Neural cell (in vitro differentiated cells): ENCODE results near the gene LGALS14. TPM values are rescaled to one million over a fixed set of nuclear protein-coding genes. Genes with fewer than 3 reads are reported as not detected.

Experiments used
- H2AFZ ChIP-seq: fragments of 200-600, 300-800 bp; sonication (generic), shearing (Covaris generic); 2 replicates; pipeline ENCODE4 v1.6.0; 2014; ENCODE audit warnings: low read depth, mild to moderate bottlenecking, antibody characterized with exemption, low read length, moderate library complexity
- H3F3A ChIP-seq: fragments of 200-600 bp; shearing (Covaris generic); 2 replicates; pipeline ENCODE4 v1.6.1; 2016; ENCODE audit warnings: mild to moderate bottlenecking, moderate library complexity, mixed read lengths, antibody characterized with exemption, low read length; ENCODE audit not compliant: insufficient read depth, poor library complexity, severe bottlenecking
- H3K27ac ChIP-seq: fragments of 200-600, 300-800 bp; sonication (generic), shearing (Covaris generic); 2 replicates; pipeline ENCODE4 v1.5.1; 2014; ENCODE audit warnings: mild to moderate bottlenecking, low read length, moderate library complexity
- H3K27me3 ChIP-seq: fragments of 300-800, 200-600 bp; sonication (generic), shearing (Covaris generic); 2 replicates; pipeline ENCODE4 v1.6.0; 2014; ENCODE audit warnings: mild to moderate bottlenecking, low read depth, low read length, moderate library complexity; ENCODE audit not compliant: insufficient read depth
- H3K36me3 ChIP-seq: fragments of 300-800, 200-600 bp; sonication (generic), shearing (Covaris generic); 2 replicates; pipeline ENCODE4 v1.5.1; 2014; ENCODE audit warnings: mild to moderate bottlenecking, antibody characterized with exemption, low read length, moderate library complexity; ENCODE audit not compliant: insufficient read depth
- H3K4me2 ChIP-seq: fragments of 300-800, 200-600 bp; sonication (generic), shearing (Covaris generic); 2 replicates; pipeline ENCODE4 v1.6.0; 2014; ENCODE audit warnings: mild to moderate bottlenecking, low read length
- H3K4me3 ChIP-seq: fragments of 300-800, 200-600 bp; sonication (generic), shearing (Covaris generic); 2 replicates; pipeline ENCODE4 v1.5.1; 2014; ENCODE audit warnings: mild to moderate bottlenecking, low read length, moderate library complexity
- H3K79me2 ChIP-seq: fragments of 200-600 bp; shearing (Covaris generic); replicated peaks from 2 replicates; pipeline ENCODE4 v1.6.0; 2014; ENCODE audit warnings: mild to moderate bottlenecking, low read length, moderate library complexity; ENCODE audit not compliant: insufficient read depth
- H3K9ac ChIP-seq: fragments of 300-800, 200-600 bp; sonication (generic), shearing (Covaris generic); 2 replicates; pipeline ENCODE4 v1.6.1; 2016; ENCODE audit warnings: mild to moderate bottlenecking, low read length, mixed read lengths
- H3K9me2 ChIP-seq: fragments of 200-600 bp; shearing (Covaris generic); 2 replicates; pipeline ENCODE4 v1.6.1; 2016; ENCODE audit warnings: mild to moderate bottlenecking, low read length, mixed read lengths; ENCODE audit not compliant: insufficient read depth
- H3K9me3 ChIP-seq: fragments of 200-600, 300-800 bp; sonication (generic), shearing (Covaris generic); 2 replicates; pipeline ENCODE4 v1.6.1; 2016; ENCODE audit warnings: mild to moderate bottlenecking, mixed run types, low read length, moderate library complexity, mixed read lengths
- H4K20me1 ChIP-seq: fragments of 200-600 bp; shearing (Covaris generic); 2 replicates; pipeline ENCODE4 v1.6.1; 2016; ENCODE audit warnings: mild to moderate bottlenecking, mixed run types; ENCODE audit not compliant: insufficient read depth
- CTCF ChIP-seq: fragments of 450-650 bp; IDR thresholded peaks from 2 replicates; pipeline ENCODE4 v1.5.1; 2014; ENCODE audit warnings: antibody characterized with exemption, mild to moderate bottlenecking, moderate library complexity; ENCODE audit not compliant: poor library complexity, severe bottlenecking
- EP300 ChIP-seq: fragments of 450-650 bp; conservative IDR thresholded peaks from 2 replicates; pipeline ENCODE4 v1.6.1; 2014; ENCODE audit warnings: antibody characterized with exemption, mild to moderate bottlenecking, moderate library complexity; ENCODE audit not compliant: poor library complexity, severe bottlenecking
- EZH2 ChIP-seq: fragments of 200-600, 300-800 bp; shearing (Covaris generic), sonication (generic); IDR thresholded peaks from 2 replicates; pipeline ENCODE4 v1.6.1; 2014; ENCODE audit warnings: antibody characterized with exemption, low read length, borderline replicate concordance, mild to moderate bottlenecking; ENCODE audit not compliant: insufficient read depth, poor library complexity, severe bottlenecking
- MXI1 ChIP-seq: fragments of 450-650 bp; conservative IDR thresholded peaks from 2 replicates; pipeline ENCODE4 v1.6.1; 2014; ENCODE audit warnings: antibody characterized with exemption, mild to moderate bottlenecking; ENCODE audit not compliant: poor library complexity, severe bottlenecking
- POLR2AphosphoS5 ChIP-seq: IDR thresholded peaks from 2 replicates; pipeline ENCODE4 v1.6.1; 2012
- RAD21 ChIP-seq: fragments of 450-650 bp; conservative IDR thresholded peaks from 2 replicates; pipeline ENCODE4 v1.6.1; 2014; ENCODE audit warnings: antibody characterized with exemption, mild to moderate bottlenecking, moderate library complexity
- SMC3 ChIP-seq: fragments of 450-650 bp; conservative IDR thresholded peaks from 2 replicates; pipeline ENCODE4 v1.6.1; 2014; ENCODE audit warnings: antibody characterized with exemption, mild to moderate bottlenecking, moderate library complexity; ENCODE audit not compliant: poor library complexity
- TAF1 ChIP-seq: IDR thresholded peaks from 2 replicates; pipeline ENCODE4 v1.6.1; 2012; ENCODE audit warnings: low read depth
- polyA plus RNA-seq: library from polyadenylated mRNA; depleted of rRNA; stranded (reverse); fragments of >200 nt; gene quantifications from 2 replicates; pipeline ENCODE4 v1.2.3, GENCODE V29; 2014
- TF ChIP-seq, protein P1 (sequence below): IDR thresholded peaks from 2 replicates; pipeline ENCODE4 v1.6.1; 2012; ENCODE audit warnings: borderline replicate concordance

LGALS14 gene
- polyA plus RNA-seq, 1 donor from 2014 or later: 0.53 TPM

DNA sequence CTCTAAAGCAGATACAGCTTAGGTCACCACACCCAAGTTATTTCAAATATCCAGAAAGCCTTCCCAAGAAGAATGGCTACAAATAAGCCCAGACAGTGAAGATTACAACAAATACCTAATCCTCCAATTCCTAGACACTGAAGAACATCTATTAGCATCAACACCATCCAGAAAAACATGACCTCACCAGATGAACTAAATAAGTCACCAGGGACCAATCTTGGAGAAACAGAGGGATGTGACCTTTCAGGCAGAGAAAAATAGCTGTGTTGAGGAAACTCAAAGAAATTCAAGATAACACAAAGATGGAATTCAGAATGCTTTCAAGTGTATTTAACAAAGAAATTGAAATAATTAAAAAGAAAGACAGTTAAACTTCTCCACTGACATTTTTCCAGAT is 48.5 kb downstream of the LGALS14 start:
- no peaks in the 10 kb centered on the region for H3K9me2 ChIP-seq
- no peak overlapping the region for H3K9ac ChIP-seq
- no peaks in the 10 kb centered on the region for H3K79me2 ChIP-seq
- H3F3A ChIP-seq: no peaks in the 10 kb centered on the region
- TF ChIP-seq SMC3 (no peak), MXI1 (no peak), POLR2AphosphoS5 (no peak), CTCF (no peak), RAD21 (no peak)
- TF ChIP-seq, protein P1, sequence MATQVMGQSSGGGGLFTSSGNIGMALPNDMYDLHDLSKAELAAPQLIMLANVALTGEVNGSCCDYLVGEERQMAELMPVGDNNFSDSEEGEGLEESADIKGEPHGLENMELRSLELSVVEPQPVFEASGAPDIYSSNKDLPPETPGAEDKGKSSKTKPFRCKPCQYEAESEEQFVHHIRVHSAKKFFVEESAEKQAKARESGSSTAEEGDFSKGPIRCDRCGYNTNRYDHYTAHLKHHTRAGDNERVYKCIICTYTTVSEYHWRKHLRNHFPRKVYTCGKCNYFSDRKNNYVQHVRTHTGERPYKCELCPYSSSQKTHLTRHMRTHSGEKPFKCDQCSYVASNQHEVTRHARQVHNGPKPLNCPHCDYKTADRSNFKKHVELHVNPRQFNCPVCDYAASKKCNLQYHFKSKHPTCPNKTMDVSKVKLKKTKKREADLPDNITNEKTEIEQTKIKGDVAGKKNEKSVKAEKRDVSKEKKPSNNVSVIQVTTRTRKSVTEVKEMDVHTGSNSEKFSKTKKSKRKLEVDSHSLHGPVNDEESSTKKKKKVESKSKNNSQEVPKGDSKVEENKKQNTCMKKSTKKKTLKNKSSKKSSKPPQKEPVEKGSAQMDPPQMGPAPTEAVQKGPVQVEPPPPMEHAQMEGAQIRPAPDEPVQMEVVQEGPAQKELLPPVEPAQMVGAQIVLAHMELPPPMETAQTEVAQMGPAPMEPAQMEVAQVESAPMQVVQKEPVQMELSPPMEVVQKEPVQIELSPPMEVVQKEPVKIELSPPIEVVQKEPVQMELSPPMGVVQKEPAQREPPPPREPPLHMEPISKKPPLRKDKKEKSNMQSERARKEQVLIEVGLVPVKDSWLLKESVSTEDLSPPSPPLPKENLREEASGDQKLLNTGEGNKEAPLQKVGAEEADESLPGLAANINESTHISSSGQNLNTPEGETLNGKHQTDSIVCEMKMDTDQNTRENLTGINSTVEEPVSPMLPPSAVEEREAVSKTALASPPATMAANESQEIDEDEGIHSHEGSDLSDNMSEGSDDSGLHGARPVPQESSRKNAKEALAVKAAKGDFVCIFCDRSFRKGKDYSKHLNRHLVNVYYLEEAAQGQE: no peak
- H3K36me3 ChIP-seq: no peaks in the 10 kb centered on the region
- H2AFZ ChIP-seq: no peak overlapping the region
- no peaks in the 10 kb centered on the region for H3K9me3 ChIP-seq
- no peak overlapping the region for H3K27ac ChIP-seq
- H3K4me2 ChIP-seq: no peak overlapping the region
- H4K20me1 ChIP-seq: no peaks in the 10 kb centered on the region
- no peak overlapping the region for H3K4me3 ChIP-seq
- H3K27me3 ChIP-seq: no peaks in the 10 kb centered on the region

GRCh38 chr19:39754544-39754943 is 50.3 kb downstream of the LGALS14 start:
- Histone ChIP-seq H4K20me1 (no peaks in the 10 kb centered on the region), H3K9ac (no peak overlapping the region), H3K9me3 (no peaks in the 10 kb centered on the region), H3K9me2 (no peaks in the 10 kb centered on the region), H3K36me3 (no peaks in the 10 kb centered on the region), H3F3A (no peaks in the 10 kb centered on the region), H3K27me3 (no peaks in the 10 kb centered on the region), H3K4me3 (no peak overlapping the region), H3K4me2 (no peak overlapping the region), H3K79me2 (no peaks in the 10 kb centered on the region), H2AFZ (no peak overlapping the region), H3K27ac (no peak overlapping the region)
- TF ChIP-seq CTCF (no peak), TAF1 (no peak), EP300 (no peak), RAD21 (no peak), EZH2 (no peak), MXI1 (no peak), POLR2AphosphoS5 (no peak), SMC3 (no peak)
- TF ChIP-seq, protein P1: no peak
